ENCODE results near the gene LRRC36.

The LRRC36 gene

GRCh38 chr16:67393788-67394154, 67.2 kb downstream of the LRRC36 start:
- DNase-seq: no peak
- no peaks in the 10 kb centered on the region for H3K36me3 ChIP-seq
- TF ChIP-seq, protein P1, sequence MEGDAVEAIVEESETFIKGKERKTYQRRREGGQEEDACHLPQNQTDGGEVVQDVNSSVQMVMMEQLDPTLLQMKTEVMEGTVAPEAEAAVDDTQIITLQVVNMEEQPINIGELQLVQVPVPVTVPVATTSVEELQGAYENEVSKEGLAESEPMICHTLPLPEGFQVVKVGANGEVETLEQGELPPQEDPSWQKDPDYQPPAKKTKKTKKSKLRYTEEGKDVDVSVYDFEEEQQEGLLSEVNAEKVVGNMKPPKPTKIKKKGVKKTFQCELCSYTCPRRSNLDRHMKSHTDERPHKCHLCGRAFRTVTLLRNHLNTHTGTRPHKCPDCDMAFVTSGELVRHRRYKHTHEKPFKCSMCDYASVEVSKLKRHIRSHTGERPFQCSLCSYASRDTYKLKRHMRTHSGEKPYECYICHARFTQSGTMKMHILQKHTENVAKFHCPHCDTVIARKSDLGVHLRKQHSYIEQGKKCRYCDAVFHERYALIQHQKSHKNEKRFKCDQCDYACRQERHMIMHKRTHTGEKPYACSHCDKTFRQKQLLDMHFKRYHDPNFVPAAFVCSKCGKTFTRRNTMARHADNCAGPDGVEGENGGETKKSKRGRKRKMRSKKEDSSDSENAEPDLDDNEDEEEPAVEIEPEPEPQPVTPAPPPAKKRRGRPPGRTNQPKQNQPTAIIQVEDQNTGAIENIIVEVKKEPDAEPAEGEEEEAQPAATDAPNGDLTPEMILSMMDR (IDR thresholded peaks at IDR 0.05; ENCODE audit: low read depth, low read length): no peak
- no peaks in the 10 kb centered on the region for H3K27me3 ChIP-seq
- peak overlapping the region; percentile 47 for H3K4me3 ChIP-seq (ENCODE audit: low read depth, low read length)
- H3K9me3 ChIP-seq: no peaks in the 10 kb centered on the region
- H3K4me1 ChIP-seq: peaks cover 32% of the 10 kb centered on the region

DNA sequence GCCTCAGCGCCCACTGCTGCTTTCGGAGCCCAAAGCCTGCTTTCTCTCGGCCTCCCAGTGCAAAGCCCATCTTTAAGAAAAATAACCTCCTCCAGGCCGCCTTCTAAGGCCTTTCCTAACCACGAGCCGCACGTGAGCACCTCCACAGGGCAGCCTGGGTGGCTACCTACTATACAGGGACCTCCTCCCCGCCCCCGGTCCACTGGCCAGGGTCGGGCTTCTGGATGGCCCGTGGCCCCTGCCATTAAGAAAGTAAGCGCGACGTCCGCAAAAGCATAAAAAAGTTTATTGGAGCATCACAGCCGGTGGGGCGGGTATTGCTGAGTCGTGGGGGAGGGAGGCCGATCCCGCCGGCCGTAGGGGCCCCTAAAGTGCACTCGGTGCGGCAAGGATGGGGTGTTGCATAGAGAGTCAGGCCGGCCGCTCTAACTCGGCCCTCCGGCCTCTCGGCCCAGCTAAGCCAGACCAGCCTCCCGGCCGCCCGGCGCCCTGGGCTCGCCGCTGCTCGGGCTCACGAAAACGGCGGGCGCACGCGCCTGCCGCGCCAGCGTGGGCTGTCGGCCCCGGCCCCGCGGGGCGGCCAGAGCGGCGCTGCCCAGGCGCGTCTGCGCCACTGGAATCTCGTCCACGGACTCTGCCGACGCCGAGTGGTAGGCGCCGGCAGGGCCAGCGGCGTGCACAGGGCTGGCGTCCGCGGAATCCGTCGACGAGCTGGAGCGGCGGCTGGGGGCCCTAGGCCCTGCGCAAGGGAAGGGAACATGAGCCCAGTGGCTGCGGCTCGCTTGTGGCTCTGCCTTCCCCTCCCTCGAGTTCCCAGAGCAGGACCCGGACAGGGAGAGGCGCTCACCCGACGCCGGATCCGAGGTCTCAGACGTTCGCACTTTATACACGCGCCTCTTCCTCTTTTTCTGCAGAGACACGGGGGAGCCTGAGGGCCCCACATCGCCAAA, 67.8 kb downstream of the LRRC36 start:
- H3K36me3 ChIP-seq: no peaks in the 10 kb centered on the region
- H3K27me3 ChIP-seq: no peaks in the 10 kb centered on the region
- no peak for DNase-seq
- peaks cover 35% of the 10 kb centered on the region for H3K4me1 ChIP-seq
- TF ChIP-seq, protein P1 (IDR thresholded peaks at IDR 0.05; ENCODE audit: low read depth, low read length): no peak
- no peak overlapping the region for H3K4me3 ChIP-seq (ENCODE audit: low read depth, low read length)
- no peaks in the 10 kb centered on the region for H3K9me3 ChIP-seq

DNA sequence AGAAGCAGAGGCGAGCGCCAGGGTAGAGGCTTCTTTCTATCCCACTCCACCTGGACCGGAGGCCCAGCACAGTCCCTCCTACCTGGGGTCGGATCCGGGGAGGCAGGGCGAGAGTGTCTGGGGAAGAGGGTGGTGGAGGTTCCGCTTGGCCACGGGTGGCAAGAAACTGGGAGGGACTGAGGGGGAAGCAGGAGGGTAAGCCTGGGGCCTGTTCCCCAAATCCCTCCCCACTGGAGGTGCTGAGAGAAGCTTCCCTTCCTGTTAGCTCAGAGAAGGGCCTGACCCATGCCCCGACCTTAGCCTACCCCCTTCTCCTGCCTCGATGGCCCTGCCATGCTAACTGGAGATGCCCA, 68.5 kb downstream of the LRRC36 start:
- Histone ChIP-seq H3K27me3 (no peaks in the 10 kb centered on the region), H3K36me3 (no peaks in the 10 kb centered on the region), H3K4me1 (peaks cover 42% of the 10 kb centered on the region), H3K4me3 (ENCODE audit: low read depth, low read length) (no peak overlapping the region), H3K9me3 (no peaks in the 10 kb centered on the region)
- TF ChIP-seq, protein P1 (IDR thresholded peaks at IDR 0.05; ENCODE audit: low read depth, low read length): no peak
- no peak for DNase-seq

DNA sequence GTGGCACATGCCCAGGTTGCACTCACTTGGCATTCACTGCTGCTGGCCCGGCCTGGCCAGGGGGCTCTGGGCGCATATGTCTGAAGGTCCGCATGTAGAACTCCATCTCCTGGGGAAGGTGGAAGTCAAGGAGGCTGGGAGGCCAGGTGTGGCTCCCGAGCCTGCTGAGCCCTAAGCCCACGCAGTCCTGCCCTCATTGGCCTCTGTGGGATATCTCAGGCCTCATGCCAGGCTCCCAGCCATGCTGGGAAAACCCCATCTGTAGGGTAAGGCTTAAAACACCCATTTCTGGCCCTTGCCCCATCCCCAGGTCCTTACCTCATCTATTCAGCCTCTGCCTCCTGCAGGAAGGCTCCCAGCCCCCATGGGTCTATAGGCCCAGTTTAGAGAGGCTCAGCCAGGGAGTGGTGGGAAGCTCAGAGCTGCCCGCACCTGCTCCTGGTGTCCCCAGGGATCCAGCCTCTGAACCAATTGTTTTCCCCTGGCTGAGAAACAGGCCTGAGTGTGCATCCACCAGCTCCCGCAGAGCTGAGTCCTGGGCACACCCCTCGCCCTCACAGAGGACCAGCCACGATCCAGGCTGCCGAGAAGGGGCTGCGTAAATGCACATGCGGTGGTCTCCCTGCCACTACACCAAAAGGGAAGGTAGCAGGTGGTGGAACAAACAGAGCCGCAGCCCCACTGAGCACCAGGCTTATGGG, 69.0 kb downstream of the LRRC36 start:
- TF ChIP-seq, protein P1 (IDR thresholded peaks at IDR 0.05; ENCODE audit: low read depth, low read length): no peak
- Histone ChIP-seq H3K36me3 (no peaks in the 10 kb centered on the region), H3K4me3 (ENCODE audit: low read depth, low read length) (peak overlapping the region; percentile 43), H3K4me1 (peaks cover 46% of the 10 kb centered on the region), H3K9me3 (no peaks in the 10 kb centered on the region), H3K27me3 (no peaks in the 10 kb centered on the region)
- peak; percentile 90 for DNase-seq

DNA sequence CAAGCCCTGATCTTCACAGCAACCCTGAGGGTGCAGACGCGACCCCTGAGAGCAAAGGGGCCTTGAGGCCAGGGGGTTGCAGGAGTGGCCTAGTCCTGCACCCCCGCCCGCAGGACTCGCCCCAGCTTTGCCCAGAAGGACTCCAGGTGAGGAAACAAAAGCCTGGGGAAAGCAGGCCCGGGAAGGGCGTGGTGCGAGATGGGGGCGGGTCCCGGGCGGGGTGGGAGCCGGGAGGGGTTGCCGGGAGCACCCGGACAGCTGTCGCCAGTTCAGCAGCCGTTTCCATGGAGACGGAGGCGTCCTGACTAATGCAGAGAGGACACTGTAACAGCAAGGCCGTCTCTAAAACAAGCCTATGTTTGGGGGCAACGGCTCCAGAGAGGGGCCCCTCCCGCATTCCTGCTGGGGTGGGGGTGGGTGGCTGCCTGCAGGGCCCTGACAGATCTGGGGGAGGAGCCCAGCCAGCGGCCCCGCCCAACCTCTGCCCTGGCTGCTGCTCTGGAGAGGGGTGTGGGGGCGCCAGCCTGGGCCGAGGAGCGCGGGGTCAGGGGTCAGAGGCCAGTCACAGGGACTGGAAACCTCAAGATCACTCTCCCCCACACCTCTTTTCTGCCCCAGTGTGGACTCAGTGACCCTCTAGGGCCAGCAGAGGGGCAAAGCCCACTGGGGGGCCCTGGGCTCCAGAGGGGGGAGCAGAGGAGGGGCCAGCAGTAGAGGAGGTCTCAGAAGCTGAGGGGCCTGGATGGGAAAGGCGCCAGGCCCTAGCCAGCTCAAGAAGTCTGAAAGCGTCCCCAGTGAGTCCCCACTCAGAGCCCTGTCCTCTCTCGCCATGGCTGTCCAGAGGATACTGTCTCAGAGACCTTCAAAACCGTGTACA, 69.8 kb downstream of the LRRC36 start:
- peak; percentile 93 for DNase-seq
- H3K4me3 ChIP-seq (ENCODE audit: low read depth, low read length): peak overlapping the region; percentile 43
- no peaks in the 10 kb centered on the region for H3K27me3 ChIP-seq

More for the DNA sequence above, 69.8 kb downstream of the LRRC36 start:
- TF ChIP-seq, protein P1 (IDR thresholded peaks at IDR 0.05; ENCODE audit: low read depth, low read length): no peak
- Histone ChIP-seq H3K4me1 (peaks cover 48% of the 10 kb centered on the region), H3K36me3 (no peaks in the 10 kb centered on the region), H3K9me3 (no peaks in the 10 kb centered on the region)
